Eye (tissue), 1 donor: Measurements from ENCODE around the gene MYO6.

Source experiments
- DNase-seq: peaks from one replicate; pipeline ENCODE4 v3.0.0-alpha.2; 2015

MYO6 gene

DNA sequence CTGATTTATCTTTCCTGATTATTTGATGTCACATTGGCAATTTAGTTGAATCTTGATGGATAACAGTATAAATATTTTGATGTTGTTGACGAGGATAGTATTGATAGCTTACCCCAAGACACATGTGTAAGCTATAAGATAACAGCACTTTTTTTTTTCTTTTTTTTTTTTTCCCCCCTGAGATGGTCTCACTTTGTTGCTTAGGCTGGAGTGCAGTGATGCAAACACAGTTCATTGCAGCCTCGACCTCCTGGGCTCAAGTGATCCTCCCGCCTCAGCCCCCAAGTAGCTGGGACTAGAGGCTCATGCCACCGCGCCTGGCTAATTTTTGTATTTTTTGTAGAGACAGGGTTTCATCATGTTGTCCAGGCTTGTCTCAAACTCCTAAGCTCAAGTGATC lies 21.8 kb downstream of the MYO6 start:
- no peak for DNase-seq

DNA sequence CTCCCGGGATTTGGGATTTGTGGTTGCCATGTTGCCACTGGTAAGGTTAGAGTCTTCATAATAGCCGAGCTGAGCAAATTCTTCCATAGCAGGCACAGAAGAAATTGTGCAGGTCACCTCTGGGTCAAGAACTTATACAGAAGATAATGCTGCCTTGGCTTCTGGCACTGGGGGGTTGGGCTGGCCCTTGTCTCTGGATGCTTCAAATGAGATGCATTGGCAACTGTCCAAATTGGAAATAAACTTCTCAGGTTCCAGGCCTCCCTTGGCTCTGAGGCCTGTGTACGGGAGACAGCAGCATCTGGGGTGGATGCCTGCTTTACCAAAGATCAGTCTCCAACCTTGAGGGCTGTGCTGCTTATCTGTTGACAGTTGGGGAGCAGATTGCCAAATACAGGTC lies 26.2 kb downstream of the MYO6 start:
- DNase-seq: no peak

DNA sequence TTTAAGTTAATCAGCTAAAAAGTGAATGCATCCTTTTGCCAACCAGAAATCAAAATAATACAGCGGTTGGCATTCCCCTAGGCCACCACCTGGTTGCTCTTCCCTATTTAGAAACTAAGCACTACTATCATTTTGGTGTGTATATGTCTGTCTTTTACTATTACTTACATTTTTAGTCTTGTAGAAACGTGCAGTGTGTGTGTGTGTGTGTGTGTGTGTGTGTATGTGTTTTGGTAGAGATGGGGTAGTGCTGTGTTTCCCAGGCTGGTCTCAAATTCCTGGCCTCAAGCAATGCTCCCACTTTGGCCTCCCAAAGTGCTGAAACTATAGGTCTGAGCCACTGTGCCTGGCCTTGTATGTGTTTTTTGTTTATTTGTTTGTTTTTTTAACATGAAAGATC lies 27.4 kb downstream of the MYO6 start:
- DNase-seq: no peak

DNA sequence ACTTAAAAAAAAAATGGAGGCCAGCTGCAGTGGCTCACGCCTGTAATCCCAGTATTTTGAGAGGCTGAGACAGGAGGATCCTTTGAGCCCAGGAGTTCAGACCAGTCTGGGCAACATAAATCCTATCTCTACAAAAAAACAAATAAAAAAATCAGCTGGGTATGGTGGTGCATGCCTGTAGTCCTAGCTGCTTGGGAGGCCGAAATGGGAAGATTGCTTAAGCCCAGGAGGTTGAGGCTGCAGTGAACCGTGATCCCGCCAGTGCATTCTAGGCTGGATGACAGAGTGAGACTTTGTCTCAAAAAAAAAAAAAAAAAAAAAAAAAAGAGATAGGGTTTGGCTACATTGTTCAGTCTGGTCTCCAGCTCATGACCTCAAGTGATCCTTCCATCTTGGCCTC lies 29.7 kb downstream of the MYO6 start:
- DNase-seq: no peak

DNA sequence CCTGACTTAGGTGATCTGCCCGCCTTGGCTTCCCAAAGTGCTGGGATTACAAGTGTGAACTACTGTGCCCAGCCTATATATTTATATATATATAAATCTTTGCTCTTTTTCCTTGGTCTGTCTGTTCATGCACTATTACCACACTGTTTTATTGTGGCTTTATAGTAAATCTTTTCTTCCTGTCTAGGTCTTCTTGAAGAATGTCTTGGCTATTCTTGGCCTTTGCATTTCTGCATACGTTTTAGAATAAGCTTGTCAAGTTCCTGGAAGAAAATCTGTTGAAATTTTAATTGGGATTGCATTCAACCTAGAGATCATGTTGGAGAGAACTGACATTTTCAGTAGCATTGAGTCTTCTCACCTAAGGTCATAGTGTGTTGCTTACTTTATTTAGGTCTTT lies 37.1 kb downstream of the MYO6 start:
- DNase-seq: no peak

DNA sequence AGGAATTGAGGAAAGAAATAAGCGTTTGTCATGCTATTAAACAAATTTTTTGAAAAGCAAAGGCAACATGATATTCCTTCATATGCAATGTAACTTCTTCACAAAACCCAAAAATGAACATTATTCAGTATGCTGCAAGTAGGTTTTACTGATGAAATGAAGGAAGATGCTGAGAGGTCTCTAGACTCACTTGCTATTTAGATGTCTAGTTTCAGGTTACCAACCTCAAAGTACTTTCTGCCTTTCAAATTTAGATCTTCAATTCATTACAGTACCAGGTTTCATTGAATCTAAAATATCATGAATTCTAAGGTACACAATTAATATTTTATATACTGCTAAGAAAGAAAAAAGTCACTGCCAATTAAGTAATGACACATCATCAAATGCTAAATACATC lies 39.9 kb downstream of the MYO6 start:
- DNase-seq: no peak

DNA sequence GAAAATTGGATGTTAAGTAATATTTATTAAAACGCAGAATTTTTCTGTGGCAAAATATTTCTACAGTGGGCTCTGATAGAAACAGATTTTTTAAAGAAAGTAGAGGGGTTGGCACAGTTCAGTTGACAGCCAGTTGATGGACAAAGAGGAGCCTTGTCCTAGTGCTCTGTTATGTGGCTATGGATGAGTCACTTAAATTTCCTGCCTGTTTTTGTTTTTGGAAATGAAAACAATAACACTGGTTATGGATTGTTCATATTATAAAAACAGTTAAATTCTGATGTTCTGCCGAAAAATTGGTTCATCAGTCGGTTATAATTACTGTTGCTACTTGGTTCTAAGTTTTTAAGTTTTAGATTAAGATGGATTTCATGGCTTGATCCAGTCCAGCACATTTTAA lies 42.8 kb downstream of the MYO6 start:
- no peak for DNase-seq

DNA sequence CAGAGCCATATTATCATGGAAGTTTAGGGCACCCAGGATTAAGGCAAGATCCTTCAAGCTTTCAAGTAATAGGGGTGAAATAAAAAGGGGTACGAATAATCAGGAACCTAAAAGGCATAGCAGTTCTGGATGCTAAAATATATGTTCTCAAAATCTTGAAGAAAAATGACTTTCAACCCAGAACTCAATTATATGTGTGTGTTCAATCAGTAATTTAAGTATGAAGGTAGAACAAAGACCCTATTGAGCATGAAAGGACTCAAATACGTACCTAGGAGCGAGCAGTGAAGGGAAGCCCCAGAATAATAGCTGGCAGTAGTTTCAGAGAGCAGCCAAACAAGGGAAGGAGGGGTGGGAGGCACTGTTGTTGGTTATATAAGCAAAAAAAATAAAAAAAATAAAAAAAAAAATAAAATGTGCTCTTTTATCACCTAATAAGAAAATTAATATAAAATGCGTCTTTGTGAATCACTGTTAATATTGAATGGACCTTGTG lies 45.4 kb downstream of the MYO6 start:
- no peak for DNase-seq

DNA sequence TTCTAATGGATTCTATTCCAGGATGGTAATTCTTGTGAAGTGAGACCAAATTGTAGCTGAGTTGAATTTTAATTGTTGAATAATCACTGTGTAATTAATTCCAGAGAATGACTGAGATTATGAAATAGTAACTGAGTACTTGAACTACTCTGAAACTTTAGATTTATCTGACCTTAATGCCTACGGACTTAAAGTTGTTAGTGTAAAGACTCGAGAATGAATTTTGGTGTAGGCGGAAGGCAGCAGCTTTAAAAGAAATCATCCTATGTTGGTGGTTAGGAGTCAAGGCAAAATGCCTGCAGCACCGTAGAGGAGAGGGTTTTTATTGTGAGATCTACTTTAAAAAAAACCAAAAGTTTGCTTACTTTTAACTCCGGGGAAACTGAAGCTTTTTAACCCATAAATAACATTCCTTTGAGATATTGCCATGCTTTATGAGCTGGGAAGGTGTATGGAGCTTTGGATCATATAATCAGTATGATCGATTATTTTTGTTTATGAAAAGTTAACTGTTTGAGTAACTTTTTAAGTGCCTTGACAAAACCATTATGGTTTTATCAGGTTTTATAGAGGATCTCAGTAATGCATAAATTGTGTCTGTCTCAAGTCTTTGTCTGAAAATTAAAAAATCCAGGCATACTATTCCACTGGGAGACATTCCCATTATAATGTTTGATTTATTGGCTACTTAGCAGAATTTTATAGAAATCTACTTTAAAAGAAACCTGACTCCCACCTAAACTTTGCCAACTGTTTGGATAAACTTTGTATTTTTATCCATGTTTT lies 46.1 kb downstream of the MYO6 start:
- no peak for DNase-seq

DNA sequence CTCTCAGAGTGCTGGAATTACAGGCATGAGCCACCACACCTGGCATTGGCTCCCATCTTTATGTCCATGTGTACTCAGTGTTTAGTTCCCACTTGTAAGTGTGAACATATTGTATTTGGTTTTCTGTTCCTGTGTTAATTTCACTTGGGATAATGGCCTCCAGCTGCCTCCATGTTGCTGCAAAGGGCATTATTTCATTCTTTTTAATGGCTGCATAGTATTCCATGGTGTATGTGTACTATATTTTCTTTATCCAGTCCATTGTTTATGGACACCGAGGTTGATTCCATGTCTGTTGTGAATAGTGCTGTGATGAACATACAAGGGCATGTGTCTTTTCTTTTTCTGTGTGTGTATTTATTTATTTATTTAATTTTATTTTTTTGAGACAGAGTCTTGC lies 47.7 kb downstream of the MYO6 start:
- DNase-seq: no peak

DNA sequence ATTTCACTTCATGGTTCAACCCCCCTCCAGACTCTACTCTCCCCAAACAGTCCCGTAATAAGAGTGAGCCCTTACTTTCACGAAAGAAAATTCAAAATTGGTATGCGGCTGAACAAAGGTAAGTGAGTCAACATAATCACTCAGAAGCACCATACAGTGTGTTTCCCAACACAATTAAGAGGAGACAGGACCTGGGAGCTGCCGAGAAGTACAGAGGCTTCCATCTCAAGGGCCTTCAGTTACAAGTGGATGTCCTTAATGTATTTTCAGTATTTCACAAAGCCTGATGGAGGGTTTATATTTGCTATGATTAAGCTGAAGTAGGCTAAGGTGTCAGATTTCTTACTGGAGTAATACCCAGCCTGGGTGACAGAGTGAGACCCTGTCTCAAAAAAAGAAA lies 51.1 kb downstream of the MYO6 start:
- DNase-seq: no peak

DNA sequence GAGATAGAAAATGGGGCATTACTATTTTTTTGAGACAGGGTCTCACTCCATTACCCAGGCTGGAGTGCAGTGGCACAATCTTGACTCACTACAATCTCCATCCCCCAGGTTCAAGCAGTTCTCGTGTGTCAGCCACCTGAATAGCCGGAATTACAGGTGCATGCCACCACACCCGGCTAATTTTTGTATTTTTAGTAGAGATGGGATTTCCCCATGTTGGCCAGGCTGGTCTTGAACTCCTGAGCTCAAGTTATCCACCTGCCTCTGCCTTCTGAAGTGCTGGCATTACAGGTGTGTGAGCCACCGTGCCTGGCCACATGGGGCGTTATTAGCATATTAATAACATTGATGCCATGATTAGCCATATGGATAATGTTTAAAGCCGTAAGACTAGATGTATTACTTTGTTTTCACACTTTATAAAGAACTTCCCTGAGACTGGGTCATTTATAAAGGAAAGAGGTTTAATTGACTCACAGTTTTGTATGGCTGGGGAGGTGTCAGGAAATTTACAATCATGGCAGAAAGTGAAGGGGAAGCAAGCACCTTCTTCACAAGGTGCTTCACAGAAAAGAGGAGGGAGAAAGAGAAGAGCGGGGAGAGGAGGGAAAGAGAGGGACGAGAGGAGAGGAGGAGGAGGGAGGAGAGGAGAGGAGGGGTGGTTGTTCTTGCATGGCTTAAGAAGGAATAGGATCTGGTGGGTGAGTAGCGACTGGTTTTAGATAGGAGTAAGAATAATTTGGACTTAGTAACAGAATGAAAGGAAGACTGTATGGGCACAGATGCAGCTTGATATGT lies 51.9 kb downstream of the MYO6 start:
- DNase-seq: no peak

DNA sequence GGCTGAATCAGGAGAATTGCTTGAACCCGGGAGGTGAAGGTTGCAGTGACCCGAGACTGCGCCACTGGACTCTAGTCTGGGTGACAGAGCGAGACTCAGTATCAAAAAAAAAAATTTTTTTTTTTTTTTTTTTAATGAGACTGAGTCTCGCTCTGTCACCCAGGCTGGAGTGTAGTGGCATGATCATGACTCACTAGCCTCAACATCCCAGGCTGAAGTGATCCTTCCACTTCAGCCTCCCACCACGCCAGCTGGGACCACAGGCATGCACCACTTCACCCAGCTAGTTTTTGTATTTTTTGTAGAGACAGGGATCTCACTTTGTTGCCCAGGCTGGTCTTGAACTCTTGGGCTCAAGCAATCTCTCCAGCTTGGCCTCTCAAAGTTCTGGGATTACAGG lies 53.3 kb downstream of the MYO6 start:
- DNase-seq: no peak

DNA sequence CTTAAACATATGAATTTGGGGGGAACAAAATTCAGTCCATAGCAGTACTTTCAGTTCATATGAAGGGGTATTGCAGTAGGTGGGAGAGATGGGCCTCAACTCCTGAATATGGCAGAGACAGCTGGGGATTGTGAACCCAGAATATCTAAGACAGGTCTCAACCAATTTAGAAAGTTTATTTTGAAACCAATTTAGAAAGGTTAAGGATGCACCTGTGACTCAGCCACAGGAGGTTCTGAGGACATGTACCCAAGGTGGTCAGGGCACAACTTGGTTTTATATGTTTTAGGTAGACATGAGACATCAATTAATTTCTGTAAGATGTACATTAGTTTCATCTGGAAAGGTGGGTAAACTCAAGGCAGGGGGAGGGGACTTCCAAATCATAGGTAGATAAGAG lies 59.5 kb downstream of the MYO6 start:
- no peak for DNase-seq

DNA sequence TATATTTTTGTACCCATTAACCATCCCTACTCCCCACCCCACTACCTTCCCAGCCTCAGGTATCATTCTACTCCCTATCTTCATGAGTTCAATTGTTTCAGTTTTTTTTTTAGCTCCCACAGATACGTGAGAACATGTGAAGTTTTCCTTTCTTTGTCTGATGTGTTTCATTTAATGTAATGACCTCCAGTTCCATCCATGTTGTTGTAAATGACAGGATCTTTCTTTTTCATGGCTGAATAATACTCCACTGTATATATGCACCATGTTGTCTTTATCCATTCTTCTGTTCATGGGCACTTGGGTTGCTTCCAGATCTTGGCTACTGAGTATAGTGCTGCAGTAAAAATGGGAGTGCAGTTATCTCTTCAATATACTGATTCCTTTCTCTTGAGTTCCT lies 63.5 kb downstream of the MYO6 start:
- DNase-seq: no peak

DNA sequence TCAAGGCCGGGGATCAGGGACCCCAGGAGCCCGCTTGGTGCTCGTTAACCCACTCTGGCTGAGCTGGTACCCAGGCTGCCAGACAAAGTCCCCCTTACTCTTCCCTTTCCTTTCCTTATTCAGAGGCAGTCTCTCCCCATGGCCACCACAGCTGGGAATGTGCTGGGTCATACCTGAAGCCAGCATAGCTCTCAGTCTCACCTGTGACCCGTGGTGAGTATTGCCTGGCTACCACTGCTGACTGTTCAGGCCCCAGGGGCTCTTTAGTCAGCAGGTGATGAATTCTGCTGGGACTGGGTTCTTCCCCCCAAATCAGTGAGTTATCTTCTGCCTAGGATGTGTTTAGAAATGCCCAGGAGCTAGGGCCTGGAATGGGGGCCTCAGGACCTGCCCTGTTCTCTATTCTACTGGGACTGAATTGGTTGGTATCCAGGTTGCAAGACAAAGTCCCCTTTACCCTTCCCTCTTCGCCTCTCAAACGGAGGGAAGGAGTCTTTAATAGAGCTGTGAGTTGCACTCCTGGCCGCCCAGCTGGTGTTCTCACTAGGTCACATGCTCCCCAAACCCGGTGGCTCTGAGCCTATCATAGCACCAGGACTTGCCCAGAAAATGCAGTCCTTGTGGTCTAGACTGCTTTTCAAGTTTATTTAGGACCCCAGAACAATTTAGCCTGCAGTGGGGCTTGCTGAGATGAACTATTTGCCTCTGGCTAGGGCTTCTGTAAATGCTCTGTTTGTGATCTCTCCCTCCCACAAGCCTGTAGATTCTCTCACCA lies 64.6 kb downstream of the MYO6 start:
- no peak for DNase-seq

DNA sequence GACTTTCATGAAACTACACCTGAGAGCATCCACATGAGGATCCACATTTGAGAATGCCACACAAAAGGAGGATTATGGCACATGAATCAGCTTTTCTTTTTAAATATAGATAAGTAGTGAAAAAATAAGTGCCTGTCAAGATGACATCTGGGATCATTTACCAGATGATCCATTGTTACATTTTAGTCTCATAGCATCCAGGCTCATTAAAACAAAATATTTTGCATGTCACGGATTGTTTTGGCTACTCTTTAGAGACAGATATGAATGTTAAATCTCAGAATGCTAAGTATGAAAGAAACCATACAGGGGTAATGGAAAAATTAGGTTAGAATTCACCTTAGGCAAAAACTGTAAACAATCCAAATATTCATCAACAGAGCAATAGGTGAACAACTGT lies 66.7 kb downstream of the MYO6 start:
- no peak for DNase-seq

DNA sequence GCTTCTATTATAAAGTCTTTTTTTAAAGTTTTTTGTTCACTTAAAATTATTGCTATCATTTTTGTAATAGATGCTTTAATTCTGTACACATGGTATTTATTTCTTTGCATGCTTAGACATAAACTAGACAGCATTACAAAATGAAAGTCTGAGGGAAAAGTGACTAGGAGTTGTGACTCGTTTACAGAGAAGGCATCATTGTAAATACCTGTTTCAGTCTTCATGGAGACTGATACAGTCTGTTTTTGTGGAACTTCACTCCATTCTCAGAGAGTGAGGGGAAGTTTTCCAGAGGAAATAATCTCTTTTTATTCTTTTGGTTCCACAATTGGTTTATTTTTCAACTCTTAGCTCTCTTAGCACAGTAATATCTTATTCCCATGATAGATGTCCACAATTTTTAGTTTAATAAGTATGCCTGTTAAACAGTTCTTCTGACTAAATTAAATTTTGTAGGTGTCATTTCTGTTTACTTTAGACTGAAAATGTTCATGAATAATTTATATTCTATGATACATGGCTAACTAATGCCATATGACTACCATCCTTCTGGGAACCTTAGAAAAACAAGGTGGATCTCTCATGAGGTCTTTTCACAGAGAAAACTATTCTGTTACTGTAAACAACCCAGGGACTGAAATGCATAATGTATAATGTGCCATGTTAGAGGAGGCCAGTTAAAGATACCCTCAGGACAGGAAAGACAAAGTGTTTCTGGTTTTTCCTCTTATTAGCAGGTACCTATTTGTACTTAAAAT lies 69.2 kb downstream of the MYO6 start:
- DNase-seq: no peak

DNA sequence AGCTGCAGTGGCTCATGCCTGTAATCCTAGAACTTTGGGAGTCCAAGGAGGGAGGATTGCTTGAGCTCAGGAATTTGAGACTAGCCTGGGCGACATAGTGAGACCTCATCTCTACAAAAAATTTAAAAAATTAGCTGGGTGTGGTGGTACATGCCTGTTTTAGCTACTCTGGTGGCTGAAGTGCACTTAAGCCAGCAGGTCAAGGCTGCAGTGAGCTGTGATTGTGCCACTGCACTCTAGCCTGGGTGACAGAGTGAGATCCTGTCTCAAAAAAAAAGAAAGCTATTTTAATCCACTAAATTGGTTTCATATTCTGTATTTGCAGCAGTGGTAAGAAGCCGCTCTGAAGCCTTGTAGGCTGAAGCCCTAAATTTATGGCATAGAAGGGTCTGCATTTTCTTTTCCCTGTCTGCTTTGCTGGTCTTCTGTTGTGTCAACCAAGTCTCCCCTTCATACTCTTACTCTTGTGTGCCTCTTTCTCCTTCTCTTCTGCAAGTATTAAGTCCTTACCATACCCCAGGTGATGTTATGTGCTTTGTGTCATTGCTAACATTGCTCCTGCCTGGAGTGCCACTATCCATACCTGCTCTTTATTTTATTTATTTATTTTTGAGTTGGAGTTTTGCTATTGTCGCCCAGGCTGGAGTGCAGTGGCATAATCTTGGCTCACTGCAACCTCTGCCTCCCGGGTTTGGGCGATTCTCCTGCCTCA lies 70.9 kb downstream of the MYO6 start:
- no peak for DNase-seq

DNA sequence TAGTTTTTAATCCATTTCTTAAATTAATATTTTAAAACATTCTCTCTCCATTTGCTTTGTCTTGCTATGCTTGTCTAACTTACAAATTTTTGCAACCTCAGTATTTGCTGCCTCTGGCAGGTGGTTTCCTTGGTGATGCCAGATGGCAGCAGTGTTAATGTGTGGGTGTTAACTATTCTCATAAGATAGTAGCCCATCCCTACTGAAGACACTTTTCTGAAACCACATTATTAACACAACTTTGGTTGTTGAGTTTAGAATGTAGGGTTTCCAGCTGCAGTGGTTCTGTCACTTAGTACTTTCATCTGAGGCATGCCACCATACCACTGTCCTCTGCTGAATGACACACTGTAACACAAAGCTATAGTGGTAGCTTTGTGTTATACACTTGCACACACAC lies 75.1 kb downstream of the MYO6 start:
- no peak for DNase-seq

DNA sequence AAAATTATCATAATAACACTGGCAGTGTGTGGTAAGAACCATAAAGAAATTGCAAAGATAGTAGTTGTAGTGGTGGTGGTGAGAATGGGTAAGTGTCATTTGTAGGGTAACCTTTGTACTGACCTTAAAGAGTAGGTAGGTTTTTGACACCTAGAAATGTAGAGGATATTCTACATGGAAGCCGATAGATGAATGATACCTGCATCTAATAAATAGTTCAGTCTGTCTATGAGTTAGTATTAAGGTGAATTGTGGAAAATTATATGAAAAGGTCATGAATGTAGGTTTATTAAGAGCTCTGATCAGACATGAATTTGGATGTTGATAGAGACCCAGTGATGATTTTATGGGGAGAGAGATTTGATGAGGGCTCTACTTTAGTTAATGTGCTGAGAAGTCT lies 78.1 kb downstream of the MYO6 start:
- no peak for DNase-seq
